Measurements from ENCODE around the gene CPNE4.
"Not testable (repeated sequence)": the region's sequence is repeated elsewhere in the genome, so short reads cannot be mapped to it uniquely, and the experiment has no call there.

DNA sequence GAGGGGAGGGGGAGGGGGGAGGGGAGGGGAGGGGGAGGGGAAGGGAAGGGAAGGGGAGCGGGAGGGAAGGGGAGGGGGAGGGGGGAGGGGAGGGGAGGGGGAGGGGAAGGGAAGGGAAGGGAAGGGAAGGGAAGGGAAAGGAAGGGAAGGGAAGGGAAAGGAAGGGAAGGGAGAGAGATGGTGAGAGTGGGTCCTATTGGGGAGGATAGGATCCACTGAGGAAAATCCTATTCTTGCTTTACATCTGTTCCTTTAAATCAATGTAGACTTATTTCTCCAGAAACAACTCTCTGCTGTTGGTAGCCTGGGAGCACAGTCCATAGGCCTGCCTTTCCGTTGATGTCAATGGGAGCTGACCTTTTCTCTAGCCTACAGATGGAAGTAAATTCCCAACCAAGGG, 10.1 kb upstream of the CPNE4 start:
- TF ChIP-seq, protein P1, sequence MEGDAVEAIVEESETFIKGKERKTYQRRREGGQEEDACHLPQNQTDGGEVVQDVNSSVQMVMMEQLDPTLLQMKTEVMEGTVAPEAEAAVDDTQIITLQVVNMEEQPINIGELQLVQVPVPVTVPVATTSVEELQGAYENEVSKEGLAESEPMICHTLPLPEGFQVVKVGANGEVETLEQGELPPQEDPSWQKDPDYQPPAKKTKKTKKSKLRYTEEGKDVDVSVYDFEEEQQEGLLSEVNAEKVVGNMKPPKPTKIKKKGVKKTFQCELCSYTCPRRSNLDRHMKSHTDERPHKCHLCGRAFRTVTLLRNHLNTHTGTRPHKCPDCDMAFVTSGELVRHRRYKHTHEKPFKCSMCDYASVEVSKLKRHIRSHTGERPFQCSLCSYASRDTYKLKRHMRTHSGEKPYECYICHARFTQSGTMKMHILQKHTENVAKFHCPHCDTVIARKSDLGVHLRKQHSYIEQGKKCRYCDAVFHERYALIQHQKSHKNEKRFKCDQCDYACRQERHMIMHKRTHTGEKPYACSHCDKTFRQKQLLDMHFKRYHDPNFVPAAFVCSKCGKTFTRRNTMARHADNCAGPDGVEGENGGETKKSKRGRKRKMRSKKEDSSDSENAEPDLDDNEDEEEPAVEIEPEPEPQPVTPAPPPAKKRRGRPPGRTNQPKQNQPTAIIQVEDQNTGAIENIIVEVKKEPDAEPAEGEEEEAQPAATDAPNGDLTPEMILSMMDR (conservative IDR thresholded peaks at IDR 0.05; ENCODE audit: low read depth, low read length): not testable (repeated sequence)
- not testable (repeated sequence) for TF ChIP-seq EZH2 (IDR thresholded peaks at IDR 0.05; ENCODE audit: low read length, unreplicated experiment)
